GM23338 (cell line): ENCODE results near the gene GALNT9. TPM values are rescaled to one million over a fixed set of nuclear protein-coding genes. Genes with fewer than 3 reads are reported as not detected.
A peak's percentile ranks its signal among the peaks of the same experiment; 100 is the strongest.

Source experiments
- ATAC-seq: fragments of 200-7000 bp; cut with Tn5 transposase; 3 replicates; pipeline ENCODE4 v1.9.1; 2020
- DNase-seq: peaks from one replicate; pipeline ENCODE4 v3.0.0-alpha.2; 2015; ENCODE audit warnings: low spot score
- H2AFZ ChIP-seq: fragments of 200-600 bp; sonication (generic); 2 replicates; pipeline ENCODE4 v1.8.0; 2016; ENCODE audit warnings: antibody characterized with exemption, mild to moderate bottlenecking, moderate library complexity
- H3F3A ChIP-seq: fragments of 200-600 bp; sonication (generic); replicated peaks from 2 replicates; pipeline ENCODE4 v1.8.0; 2017; ENCODE audit warnings: antibody characterized with exemption, mixed run types, low read depth
- H3K27ac ChIP-seq: fragments of 200-600 bp; sonication (generic); 2 replicates; pipeline ENCODE4 v1.6.1; 2016; ENCODE audit warnings: low read depth
- H3K27me3 ChIP-seq: fragments of 200-600 bp; sonication (generic); 2 replicates; pipeline ENCODE4 v1.8.0; 2016; ENCODE audit warnings: mild to moderate bottlenecking, mixed run types, moderate library complexity; ENCODE audit not compliant: insufficient read depth
- H3K36me3 ChIP-seq: fragments of 200-600 bp; sonication (generic); 2 replicates; pipeline ENCODE4 v1.8.0; 2016; ENCODE audit warnings: mild to moderate bottlenecking; ENCODE audit not compliant: insufficient read depth
- H3K4me1 ChIP-seq: fragments of 200-600 bp; sonication (generic); 2 replicates; pipeline ENCODE4 v1.8.0; 2016; ENCODE audit warnings: mild to moderate bottlenecking, moderate library complexity; ENCODE audit not compliant: insufficient read depth
- H3K4me2 ChIP-seq: fragments of 200-600 bp; sonication (generic); 2 replicates; pipeline ENCODE4 v1.7.1; 2017; ENCODE audit warnings: mixed run types
- H3K4me3 ChIP-seq: fragments of 200-600 bp; sonication (generic); 2 replicates; pipeline ENCODE4 v1.6.1; 2016; ENCODE audit warnings: mixed run types
- H3K79me2 ChIP-seq: fragments of 200-600 bp; sonication (generic); replicated peaks from 2 replicates; pipeline ENCODE4 v1.8.0; 2017; ENCODE audit warnings: mild to moderate bottlenecking; ENCODE audit not compliant: insufficient read depth
- H3K9me2 ChIP-seq: fragments of 200-600 bp; sonication (generic); 2 replicates; pipeline ENCODE4 v1.8.0; 2017; ENCODE audit not compliant: insufficient read depth
- H4K20me1 ChIP-seq: fragments of 200-600 bp; sonication (generic); replicated peaks from 2 replicates; pipeline ENCODE4 v1.8.0; 2017; ENCODE audit warnings: mild to moderate bottlenecking; ENCODE audit not compliant: insufficient read depth
- H3K27ac Mint-ChIP-seq: 2 replicates; pipeline ENCODE4 v1.8.0; 2020; ENCODE audit warnings: inconsistent platforms, mild to moderate bottlenecking, moderate library complexity, mixed read lengths
- H3K27me3 Mint-ChIP-seq: 3 replicates; pipeline ENCODE4 v1.8.0; 2022; ENCODE audit warnings: low read depth, mild to moderate bottlenecking, moderate library complexity, mixed read lengths, inconsistent platforms; ENCODE audit not compliant: insufficient read depth, poor library complexity
- H3K36me3 Mint-ChIP-seq: 3 replicates; pipeline ENCODE4 v1.8.0; 2021; ENCODE audit warnings: low read depth, mild to moderate bottlenecking, inconsistent platforms, moderate library complexity, mixed read lengths
- H3K4me1 Mint-ChIP-seq: 3 replicates; pipeline ENCODE4 v1.8.0; 2020; ENCODE audit warnings: mild to moderate bottlenecking, inconsistent platforms, mixed read lengths
- H3K4me3 Mint-ChIP-seq: 3 replicates; pipeline ENCODE4 v1.8.0; 2021; ENCODE audit warnings: moderate library complexity, mild to moderate bottlenecking, inconsistent platforms, mixed read lengths
- H3K9me3 Mint-ChIP-seq: 3 replicates; pipeline ENCODE4 v1.8.0; 2020; ENCODE audit warnings: moderate library complexity, mild to moderate bottlenecking, inconsistent platforms, mixed read lengths
- CREB1 ChIP-seq: fragments of 250-450 bp; sonication (Bioruptor Pico); IDR thresholded peaks from 2 replicates; pipeline ENCODE4 v1.5.0; 2020; ENCODE audit warnings: low read depth, mild to moderate bottlenecking, moderate library complexity
- EZH2 ChIP-seq: fragments of 200-600 bp; sonication (generic); IDR thresholded peaks from one replicate; pipeline ENCODE4 v1.8.0; 2017; ENCODE audit warnings: antibody characterized with exemption, mild to moderate bottlenecking, low read depth; ENCODE audit not compliant: unreplicated experiment
- EZH2phosphoT487 ChIP-seq: fragments of 200-600 bp; sonication (generic); IDR thresholded peaks from one replicate; pipeline ENCODE4 v1.8.1; 2018; ENCODE audit warnings: antibody characterized with exemption; ENCODE audit not compliant: unreplicated experiment
- JUNB ChIP-seq: IDR thresholded peaks from one replicate; pipeline ENCODE4 v1.6.1; 2016; ENCODE audit warnings: antibody characterized with exemption; ENCODE audit not compliant: unreplicated experiment
- NANOG ChIP-seq: IDR thresholded peaks from 2 replicates; pipeline ENCODE4 v1.6.1; 2016; ENCODE audit warnings: antibody characterized with exemption, borderline replicate concordance
- POLR2AphosphoS5 ChIP-seq: IDR thresholded peaks from 2 replicates; pipeline ENCODE4 v1.6.1; 2016; ENCODE audit warnings: antibody characterized with exemption, low read depth
- STAT1 ChIP-seq: IDR thresholded peaks from one replicate; pipeline ENCODE4 v1.6.1; 2016; ENCODE audit warnings: antibody characterized with exemption; ENCODE audit not compliant: unreplicated experiment
- ZNF114 ChIP-seq: fragments of 250-450 bp; sonication (Bioruptor Pico); IDR thresholded peaks from 2 replicates; pipeline ENCODE4 v1.5.0; 2020; ENCODE audit warnings: mild to moderate bottlenecking, moderate library complexity
- polyA plus RNA-seq: library from polyadenylated mRNA; unstranded; fragments of >200 nt; fragmentation: Nextera tagmentation; extraction: Ambion mirVana; gene quantifications from 2 replicates; pipeline ENCODE4 v1.2.1, GENCODE V29; 2016
- total RNA-seq: library from RNA; depleted of rRNA; stranded (reverse); fragments of >200 nt; shearing (Covaris generic); gene quantifications from 2 replicates; pipeline ENCODE4 v1.2.3, GENCODE V29; 2014
- TF ChIP-seq, protein P1 (sequence below): IDR thresholded peaks from one replicate; pipeline ENCODE4 v1.6.1; 2018; ENCODE audit warnings: antibody characterized with exemption; ENCODE audit not compliant: unreplicated experiment
- TF ChIP-seq, protein P2 (sequence below): fragments of 250-450 bp; sonication (Bioruptor Pico); IDR thresholded peaks from 2 replicates; pipeline ENCODE4 v1.5.0; 2020; ENCODE audit warnings: mild to moderate bottlenecking, moderate library complexity

The GALNT9 gene
- total and polyA plus RNA-seq, 2 experiments from 2014 or later, result 0.81 to 2.5 TPM

DNA sequence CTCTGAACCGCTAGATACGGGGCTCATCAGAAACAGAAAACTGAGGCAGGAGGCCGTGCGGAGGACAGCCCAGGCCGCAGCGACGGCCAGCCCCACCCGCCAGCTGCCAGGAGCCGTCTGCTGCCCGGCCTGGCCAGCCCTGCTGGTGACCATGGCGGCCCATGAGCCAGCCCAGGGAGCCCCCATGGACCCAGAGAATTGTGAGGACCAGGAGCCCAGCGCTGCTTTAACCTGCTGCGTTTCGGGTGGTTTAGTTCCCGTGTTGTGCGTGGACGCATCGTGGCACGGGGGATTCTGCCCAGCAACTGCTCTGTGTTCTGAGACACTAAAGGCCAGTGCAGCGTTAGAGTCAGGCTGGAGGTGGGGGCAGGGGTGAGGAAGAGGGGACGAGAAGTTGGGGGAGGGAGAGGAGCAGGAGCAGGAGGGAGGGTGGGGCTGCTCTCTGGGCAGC, 140.9 kb downstream of the GALNT9 start:
- Mint-ChIP-seq H3K27ac (no peak overlapping the region), H3K36me3 (peaks cover 8% of the 10 kb centered on the region), H3K4me1 (peaks cover 10% of the 10 kb centered on the region), H3K4me3 (no peak overlapping the region; the same call in 2 of the 3 replicates), H3K27me3 (peaks cover 67% of the 10 kb centered on the region), H3K9me3 (peaks cover 12% of the 10 kb centered on the region)
- TF ChIP-seq STAT1 (no peak), EZH2 (no peak), EZH2phosphoT487 (no peak), POLR2AphosphoS5 (no peak), JUNB (no peak), ZNF114 (CRISPR knock-in tag) (no peak), NANOG (no peak), CREB1 (CRISPR knock-in tag) (no peak)
- TF ChIP-seq, protein P1, sequence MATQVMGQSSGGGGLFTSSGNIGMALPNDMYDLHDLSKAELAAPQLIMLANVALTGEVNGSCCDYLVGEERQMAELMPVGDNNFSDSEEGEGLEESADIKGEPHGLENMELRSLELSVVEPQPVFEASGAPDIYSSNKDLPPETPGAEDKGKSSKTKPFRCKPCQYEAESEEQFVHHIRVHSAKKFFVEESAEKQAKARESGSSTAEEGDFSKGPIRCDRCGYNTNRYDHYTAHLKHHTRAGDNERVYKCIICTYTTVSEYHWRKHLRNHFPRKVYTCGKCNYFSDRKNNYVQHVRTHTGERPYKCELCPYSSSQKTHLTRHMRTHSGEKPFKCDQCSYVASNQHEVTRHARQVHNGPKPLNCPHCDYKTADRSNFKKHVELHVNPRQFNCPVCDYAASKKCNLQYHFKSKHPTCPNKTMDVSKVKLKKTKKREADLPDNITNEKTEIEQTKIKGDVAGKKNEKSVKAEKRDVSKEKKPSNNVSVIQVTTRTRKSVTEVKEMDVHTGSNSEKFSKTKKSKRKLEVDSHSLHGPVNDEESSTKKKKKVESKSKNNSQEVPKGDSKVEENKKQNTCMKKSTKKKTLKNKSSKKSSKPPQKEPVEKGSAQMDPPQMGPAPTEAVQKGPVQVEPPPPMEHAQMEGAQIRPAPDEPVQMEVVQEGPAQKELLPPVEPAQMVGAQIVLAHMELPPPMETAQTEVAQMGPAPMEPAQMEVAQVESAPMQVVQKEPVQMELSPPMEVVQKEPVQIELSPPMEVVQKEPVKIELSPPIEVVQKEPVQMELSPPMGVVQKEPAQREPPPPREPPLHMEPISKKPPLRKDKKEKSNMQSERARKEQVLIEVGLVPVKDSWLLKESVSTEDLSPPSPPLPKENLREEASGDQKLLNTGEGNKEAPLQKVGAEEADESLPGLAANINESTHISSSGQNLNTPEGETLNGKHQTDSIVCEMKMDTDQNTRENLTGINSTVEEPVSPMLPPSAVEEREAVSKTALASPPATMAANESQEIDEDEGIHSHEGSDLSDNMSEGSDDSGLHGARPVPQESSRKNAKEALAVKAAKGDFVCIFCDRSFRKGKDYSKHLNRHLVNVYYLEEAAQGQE, result no peak
- TF ChIP-seq, protein P2, sequence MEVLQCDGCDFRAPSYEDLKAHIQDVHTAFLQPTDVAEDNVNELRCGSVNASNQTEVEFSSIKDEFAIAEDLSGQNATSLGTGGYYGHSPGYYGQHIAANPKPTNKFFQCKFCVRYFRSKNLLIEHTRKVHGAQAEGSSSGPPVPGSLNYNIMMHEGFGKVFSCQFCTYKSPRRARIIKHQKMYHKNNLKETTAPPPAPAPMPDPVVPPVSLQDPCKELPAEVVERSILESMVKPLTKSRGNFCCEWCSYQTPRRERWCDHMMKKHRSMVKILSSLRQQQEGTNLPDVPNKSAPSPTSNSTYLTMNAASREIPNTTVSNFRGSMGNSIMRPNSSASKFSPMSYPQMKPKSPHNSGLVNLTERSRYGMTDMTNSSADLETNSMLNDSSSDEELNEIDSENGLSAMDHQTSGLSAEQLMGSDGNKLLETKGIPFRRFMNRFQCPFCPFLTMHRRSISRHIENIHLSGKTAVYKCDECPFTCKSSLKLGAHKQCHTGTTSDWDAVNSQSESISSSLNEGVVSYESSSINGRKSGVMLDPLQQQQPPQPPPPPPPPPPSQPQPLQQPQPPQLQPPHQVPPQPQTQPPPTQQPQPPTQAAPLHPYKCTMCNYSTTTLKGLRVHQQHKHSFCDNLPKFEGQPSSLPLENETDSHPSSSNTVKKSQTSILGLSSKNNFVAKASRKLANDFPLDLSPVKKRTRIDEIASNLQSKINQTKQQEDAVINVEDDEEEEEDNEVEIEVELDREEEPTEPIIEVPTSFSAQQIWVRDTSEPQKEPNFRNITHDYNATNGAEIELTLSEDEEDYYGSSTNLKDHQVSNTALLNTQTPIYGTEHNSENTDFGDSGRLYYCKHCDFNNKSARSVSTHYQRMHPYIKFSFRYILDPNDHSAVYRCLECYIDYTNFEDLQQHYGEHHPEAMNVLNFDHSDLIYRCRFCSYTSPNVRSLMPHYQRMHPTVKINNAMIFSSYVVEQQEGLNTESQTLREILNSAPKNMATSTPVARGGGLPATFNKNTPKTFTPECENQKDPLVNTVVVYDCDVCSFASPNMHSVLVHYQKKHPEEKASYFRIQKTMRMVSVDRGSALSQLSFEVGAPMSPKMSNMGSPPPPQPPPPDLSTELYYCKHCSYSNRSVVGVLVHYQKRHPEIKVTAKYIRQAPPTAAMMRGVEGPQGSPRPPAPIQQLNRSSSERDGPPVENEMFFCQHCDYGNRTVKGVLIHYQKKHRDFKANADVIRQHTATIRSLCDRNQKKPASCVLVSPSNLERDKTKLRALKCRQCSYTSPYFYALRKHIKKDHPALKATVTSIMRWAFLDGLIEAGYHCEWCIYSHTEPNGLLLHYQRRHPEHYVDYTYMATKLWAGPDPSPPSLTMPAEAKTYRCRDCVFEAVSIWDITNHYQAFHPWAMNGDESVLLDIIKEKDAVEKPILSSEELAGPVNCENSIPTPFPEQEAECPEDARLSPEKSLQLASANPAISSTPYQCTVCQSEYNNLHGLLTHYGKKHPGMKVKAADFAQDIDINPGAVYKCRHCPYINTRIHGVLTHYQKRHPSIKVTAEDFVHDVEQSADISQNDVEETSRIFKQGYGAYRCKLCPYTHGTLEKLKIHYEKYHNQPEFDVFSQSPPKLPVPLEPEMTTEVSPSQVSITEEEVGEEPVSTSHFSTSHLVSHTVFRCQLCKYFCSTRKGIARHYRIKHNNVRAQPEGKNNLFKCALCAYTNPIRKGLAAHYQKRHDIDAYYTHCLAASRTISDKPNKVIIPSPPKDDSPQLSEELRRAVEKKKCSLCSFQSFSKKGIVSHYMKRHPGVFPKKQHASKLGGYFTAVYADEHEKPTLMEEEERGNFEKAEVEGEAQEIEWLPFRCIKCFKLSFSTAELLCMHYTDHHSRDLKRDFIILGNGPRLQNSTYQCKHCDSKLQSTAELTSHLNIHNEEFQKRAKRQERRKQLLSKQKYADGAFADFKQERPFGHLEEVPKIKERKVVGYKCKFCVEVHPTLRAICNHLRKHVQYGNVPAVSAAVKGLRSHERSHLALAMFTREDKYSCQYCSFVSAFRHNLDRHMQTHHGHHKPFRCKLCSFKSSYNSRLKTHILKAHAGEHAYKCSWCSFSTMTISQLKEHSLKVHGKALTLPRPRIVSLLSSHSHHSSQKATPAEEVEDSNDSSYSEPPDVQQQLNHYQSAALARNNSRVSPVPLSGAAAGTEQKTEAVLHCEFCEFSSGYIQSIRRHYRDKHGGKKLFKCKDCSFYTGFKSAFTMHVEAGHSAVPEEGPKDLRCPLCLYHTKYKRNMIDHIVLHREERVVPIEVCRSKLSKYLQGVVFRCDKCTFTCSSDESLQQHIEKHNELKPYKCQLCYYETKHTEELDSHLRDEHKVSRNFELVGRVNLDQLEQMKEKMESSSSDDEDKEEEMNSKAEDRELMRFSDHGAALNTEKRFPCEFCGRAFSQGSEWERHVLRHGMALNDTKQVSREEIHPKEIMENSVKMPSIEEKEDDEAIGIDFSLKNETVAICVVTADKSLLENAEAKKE (CRISPR knock-in tag), result no peak
- Histone ChIP-seq H3K79me2 (no peaks in the 10 kb centered on the region), H3K36me3 (no peaks in the 10 kb centered on the region), H4K20me1 (no peaks in the 10 kb centered on the region), H2AFZ (no peak overlapping the region), H3K27ac (no peak overlapping the region), H3K9me2 (no peaks in the 10 kb centered on the region), H3K27me3 (peaks cover 53% of the 10 kb centered on the region), H3K4me1 (peaks cover 4% of the 10 kb centered on the region; the same call in 1 of the 2 replicates), H3K4me2 (peak overlapping the region; percentile 75; the same call in 1 of the 2 replicates), H3K4me3 (peak overlapping the region; percentile 69; the same call in 1 of the 2 replicates), H3F3A (0 out of 2 replicates have a peak, but pooled peaks cover 2% of the 10 kb centered on the region)
- ATAC-seq (no peak), DNase-seq (peak; percentile 34)
